GM19463 (cell line): ENCODE measurements around the gene PACS2.

Experiments used
- ATAC-seq: cut with Tn5 transposase; IDR thresholded peaks from one replicate; pipeline ENCODE4 v1.9.1; 2021; ENCODE audit warnings: mild to moderate bottlenecking, moderate library complexity; ENCODE audit not compliant: unreplicated experiment

Gene PACS2

GRCh38 chr14:105384041-105384557, 69.6 kb downstream of the PACS2 start:
- ATAC-seq, result no peak

DNA sequence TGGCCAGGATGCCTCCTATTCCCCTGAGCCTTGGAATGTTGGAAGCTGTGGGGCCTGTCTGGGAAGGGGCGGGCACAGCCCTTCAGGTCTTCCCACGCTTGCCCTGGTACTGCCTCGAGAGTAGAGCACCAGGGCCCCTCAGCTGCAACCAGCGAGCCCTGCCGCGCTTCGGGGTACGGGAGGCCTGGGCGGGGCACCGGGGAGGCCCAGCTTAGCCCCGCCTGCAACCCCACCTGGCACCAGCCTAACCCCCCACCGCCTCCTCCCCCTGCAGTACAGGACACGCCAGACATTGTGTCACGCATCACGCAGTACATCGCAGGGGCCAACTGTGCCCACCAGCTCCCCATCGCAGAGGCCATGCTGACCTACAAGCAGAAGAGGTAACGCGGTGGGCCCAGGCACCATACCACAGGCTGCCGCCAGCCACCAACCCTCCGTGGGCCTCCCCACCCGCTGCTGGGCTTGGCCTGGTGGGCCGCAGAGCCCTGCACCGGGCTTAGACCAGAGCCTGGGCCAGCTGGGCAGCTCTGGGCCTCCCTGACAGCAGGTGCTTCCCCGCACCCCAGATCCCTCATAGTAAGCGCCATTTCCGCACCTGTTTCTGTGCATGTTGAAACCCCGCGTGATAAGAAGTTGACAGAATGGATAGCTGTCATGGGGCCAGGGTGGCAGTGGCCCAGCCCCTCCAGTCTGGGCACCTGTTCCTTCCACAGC, 70.2 kb downstream of the PACS2 start:
- no peak for ATAC-seq

- no peak for ATAC-seq
Observed at GRCh38 chr14:105385322-105385637, 70.7 kb downstream of the PACS2 start.

GRCh38 chr14:105385698-105386365, 71.3 kb downstream of the PACS2 start:
- ATAC-seq, result no peak

GRCh38 chr14:105386581-105387529, 72.3 kb downstream of the PACS2 start:
- no peak for ATAC-seq

DNA sequence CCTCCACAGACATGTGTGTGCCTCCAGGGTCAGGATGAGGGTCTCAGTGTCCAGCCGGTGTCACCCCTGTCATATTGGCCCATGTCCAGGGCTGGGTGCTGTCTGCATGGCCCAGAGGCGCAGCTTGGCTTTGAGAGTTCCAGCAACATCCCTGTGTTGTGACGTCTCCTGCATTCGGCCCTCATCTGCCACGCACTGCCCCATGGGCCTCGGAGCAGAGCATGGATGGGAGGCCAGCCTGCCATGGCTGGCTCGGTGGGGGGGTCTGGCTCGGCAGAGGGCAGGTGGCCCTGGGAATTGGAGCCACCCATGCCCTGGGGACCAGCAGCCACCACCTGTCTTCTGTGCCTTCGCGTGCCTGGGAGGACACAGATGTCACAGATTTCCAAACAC, 73.0 kb downstream of the PACS2 start:
- ATAC-seq, result no peak

DNA sequence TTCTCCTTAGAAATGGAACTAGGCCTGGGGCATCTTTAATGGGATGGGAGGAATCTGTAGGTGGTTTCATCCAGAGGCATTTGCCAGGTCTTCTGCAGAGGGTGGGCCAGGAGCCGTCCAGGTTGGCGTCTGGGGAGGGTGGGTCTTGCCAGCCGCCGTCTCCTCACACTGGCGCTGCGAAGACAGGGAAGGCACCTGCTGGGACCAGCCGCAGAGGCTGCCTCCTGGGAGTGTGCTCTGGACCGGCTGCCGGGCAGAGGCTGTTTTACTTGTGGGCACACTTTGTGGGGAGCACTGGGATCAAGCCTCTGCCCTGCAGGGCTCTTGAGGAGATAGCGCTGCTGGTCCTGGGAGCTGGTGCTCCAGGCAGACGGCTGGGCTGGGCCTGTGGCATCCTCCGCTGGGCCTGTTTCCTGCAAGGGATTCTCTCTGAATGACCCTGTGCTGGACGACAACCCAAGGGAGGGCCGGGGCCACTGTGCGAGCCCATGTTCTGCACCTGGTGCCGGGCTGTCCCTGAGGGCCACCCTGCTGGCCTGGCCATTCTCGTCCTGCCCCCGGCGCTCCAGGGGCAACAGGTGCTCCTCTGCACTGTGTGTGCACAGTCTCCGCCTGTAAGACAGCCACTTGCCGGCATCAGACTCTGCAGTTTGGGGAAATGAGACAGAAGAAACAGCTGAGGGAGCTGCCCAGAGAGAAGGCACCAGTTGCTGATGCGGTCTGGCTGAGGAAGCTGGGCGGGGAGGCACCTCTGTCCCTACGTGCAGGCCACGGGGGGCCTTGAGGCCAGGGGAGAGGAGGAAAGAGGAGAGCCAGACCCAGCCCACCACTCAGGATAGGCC, 73.8 kb downstream of the PACS2 start:
- no peak for ATAC-seq

DNA sequence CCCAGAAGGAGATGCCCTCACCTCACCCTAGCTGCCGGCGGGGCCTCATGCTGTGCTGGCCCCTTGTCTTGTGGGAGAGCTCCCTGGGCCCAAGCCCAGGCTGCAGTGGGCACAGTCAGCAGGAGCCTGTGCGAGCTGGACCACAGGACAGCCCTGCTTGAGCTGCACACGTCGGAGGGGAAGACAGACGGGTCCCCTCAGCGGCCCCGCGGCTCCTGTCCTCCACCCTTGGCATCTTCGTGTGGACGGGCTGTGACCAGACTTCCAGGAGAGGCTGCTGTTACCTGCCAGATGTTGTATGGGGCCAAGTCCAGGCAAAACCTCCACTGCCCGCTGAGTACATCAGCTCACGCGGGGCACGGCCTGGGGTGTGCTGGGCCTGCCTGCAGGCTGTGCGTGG, 74.4 kb downstream of the PACS2 start:
- ATAC-seq, result no peak

DNA sequence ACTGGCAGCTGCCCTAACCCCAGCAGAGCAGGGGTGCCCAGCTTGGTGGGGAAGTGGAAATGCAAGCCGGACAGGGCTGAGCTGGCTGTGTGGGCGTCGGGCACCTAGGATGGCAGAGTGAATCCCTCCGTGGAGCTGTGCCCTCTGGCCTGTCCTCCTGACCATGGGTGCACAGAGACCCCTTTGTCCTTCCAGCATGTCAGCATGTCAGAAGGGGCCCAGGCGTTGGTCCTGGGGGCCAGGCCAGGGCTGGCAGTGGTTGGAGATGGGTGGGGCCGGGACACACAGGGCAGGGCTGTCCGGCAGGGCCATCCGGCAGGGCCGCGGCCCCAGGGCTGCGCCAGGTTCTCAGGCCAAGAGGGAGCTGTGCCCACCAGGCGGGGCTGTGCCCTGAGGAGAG, 75.0 kb downstream of the PACS2 start:
- no peak for ATAC-seq

DNA sequence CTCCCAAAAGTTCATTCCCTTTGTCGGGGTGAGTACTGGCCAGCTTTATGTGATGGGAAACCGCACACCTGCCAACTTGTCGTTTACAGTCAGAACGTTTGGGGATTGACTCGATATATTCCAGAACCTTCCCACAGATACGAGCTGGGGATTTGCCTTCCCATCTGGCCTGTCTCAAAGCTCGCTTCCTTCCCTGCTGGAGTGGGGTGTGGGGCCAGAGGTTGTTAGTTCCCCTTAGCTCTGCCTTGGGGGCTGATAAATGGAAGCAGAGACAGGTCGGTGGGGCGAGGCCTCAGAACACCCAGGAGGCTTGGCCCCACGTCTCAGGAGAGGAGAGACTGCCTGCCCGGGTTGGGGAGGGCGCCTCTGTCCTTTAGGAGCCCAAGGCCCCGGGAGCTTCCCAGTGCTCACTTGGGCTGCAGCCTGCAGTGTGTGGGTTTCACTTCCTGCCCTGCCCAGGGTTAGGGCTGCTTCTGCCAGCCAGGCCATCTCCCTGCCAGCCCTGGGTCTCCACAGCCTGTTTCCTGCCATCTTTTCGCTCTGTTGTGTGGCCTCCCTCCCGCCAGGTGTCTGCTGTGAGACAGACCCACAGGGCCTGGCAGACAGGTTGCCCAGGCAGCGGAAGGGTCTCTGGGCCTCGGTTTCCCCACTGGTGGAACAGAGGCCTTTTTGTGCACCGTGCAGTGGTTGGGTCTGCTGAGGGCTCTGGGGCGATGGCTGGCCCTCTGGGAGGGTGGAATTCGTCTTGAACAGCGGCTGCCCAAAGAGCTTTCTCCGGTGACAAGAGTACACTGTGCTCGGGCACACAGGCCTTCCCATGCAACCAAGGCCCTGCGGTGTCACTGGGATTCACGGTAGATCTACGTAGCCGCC, 75.7 kb downstream of the PACS2 start:
- no peak for ATAC-seq

DNA sequence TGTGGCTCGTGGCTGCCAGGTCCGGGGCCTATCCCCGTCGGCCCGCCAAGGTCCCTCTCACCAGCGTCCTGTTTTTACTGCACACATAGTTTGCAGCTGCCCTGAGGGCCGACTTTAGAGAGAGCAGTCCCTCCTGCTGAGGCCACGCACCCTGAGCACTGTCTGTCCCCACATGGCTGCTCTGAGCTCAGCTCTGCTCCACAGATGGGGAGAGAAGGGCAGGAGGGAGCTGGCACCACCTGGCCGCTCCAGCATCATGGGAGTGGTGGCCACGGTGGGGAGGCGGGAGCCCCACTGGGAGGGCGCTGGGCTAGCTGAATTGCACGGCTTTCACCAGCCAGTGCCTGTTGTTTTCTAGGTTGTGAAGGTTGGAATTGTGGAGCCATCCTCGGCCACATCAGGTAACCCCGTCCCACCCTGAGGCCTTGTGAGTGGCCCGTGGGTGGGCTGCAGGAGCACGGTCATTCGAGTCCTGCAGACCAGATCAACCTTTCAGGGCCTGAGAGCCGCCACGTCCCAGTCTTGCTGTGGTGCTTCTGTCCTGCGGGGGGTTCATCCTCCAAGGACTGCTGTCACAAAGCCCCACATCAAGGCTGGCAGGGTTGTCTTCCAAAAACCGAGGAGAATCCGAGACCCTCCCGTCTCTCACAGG, 76.4 kb downstream of the PACS2 start:
- no peak for ATAC-seq

- ATAC-seq, result no peak
Observed at GRCh38 chr14:105391541-105391940, 77.0 kb downstream of the PACS2 start.

- no peak for ATAC-seq
Observed at GRCh38 chr14:105392131-105393090, 77.9 kb downstream of the PACS2 start.

DNA sequence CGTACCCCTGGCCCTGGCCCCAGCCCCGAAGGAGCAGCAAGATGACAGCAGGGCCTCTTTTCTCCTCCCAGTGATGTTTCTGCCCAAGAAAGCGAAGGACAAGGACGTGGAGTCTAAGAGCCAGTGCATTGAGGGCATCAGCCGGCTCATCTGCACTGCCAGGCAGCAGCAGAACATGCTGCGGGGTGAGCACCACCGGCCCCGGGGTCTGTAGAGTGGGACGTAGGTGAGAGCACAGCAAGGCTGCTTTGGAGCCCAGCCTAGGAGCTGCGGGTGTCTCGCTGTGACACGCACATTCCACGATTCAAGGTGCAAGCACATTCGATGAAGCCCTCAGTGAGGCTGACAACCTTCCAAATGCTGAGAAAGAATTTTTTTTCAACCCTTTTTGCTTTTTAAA, 78.6 kb downstream of the PACS2 start:
- no peak for ATAC-seq

DNA sequence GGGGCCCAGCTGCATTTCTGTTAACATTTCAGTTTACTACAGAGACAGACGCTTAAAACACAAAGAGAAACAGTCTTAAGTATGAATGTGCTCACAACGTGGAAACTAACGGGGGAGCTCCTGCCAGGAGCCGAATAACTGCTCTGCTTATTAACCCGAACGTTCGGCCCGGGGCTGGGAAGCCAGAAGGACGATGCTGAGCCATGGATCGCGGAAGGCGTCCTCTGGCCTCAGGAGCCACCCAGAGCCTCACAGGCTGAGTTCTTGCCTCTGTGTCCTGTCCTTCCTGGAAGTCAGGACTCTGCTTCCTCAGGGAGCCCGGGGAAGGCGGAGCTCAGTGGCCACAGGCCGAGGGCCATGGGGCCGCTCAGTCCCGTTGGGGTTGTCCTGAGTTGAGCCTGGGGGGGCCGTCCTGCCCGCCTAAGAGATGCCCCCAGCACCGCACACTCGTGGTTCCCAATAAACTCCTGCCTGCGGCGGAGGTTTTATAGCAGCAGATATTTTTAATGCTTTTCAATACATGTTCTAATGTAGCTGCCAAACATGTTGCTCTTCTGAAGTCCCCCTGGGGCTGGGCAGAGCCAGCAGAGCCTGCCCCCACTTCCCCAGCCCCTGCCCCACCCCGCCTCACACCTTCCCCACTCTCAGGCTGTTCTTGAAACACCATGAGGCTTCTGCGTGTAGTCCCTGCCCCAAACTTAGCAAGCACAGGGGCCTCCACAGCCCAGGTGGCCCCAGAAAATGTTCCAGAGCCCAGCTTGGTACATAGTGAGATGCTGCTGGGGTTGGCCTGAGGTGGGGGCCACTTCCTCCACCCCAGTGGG, 80.4 kb downstream of the PACS2 start:
- ATAC-seq, result no peak

DNA sequence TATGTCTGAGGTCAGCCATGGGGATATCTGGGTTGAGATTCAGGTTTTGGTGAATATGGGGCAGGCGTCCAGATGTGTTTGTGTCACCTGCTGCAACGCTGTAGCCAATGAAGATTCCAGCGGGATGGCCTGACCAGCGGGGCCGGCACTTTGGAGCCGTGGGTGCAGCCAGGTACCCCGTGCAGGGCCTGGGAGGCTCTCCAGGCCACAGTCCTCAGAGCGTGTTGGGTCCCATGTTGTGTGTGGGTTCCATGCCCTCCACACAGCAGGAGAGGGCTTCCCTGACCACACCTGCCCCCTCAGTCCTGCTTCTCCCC, 80.9 kb downstream of the PACS2 start:
- no peak for ATAC-seq

GRCh38 chr14:105397350-105397931, 82.9 kb downstream of the PACS2 start:
- no peak for ATAC-seq
